HEK293 (cell line): ENCODE measurements around the gene CELSR1.

Source experiments
- CTCF ChIA-PET: fragments of 350-600 bp; formaldehyde crosslinking; extraction: SDS; loops from one replicate; lab custom pipeline; 2021; ENCODE audit warnings: antibody characterized with exemption; lab: Yijun Ruan, JAX
- POLR2A ChIA-PET: fragments of 300-600 bp; formaldehyde crosslinking; extraction: SDS; loops from one replicate; lab custom pipeline; 2020; ENCODE audit warnings: antibody characterized with exemption, inconsistent platforms; lab: Yijun Ruan, JAX
- H3K27ac ChIP-seq: fragments of 200-500 bp; sonication (Bioruptor generic); 2 replicates; pipeline ENCODE4 v1.5.1; 2014; ENCODE audit warnings: low read depth, low read length, control low read depth, inconsistent platforms; ENCODE audit errors: extremely low read depth
- H3K36me3 ChIP-seq, 2 experiments: fragments of 200-500 bp in 1 of 2; sonication (Bioruptor generic) in 1 of 2; 1 replicate in 1 of 2; 2 replicates in 1 of 2; pipeline ENCODE4 v1.5.1; 2014 to 2017; ENCODE audit warnings: inconsistent platforms in 2 of 2, low read length in 2 of 2; ENCODE audit not compliant: control insufficient read depth in 2 of 2, insufficient read depth in 1 of 2
- H3K4me1 ChIP-seq: fragments of 200-500 bp; sonication (Bioruptor generic); 2 replicates; pipeline ENCODE4 v1.5.1; 2014; ENCODE audit warnings: mild to moderate bottlenecking, low read length, inconsistent platforms; ENCODE audit not compliant: control insufficient read depth, insufficient read depth
- H3K4me3 ChIP-seq: 2 replicates; pipeline ENCODE4 v1.5.1; 2011; ENCODE audit warnings: low read depth, mild to moderate bottlenecking, control low read depth, low read length, moderate library complexity
- H3K9me3 ChIP-seq: fragments of 200-500 bp; sonication (Bioruptor generic); 2 replicates; pipeline ENCODE4 v1.5.1; 2014; ENCODE audit warnings: low read depth, low read length, inconsistent platforms; ENCODE audit not compliant: control insufficient read depth, insufficient read depth
- EGR2 ChIP-seq: fragments of 450-650 bp; formaldehyde crosslinking; IDR thresholded peaks from 2 replicates; pipeline ENCODE4 v1.5.1; 2016; ENCODE audit warnings: low read depth, missing biosample characterization, missing genetic modification characterization
- KLF10 ChIP-seq: fragments of 450-650 bp; IDR thresholded peaks from 2 replicates; pipeline ENCODE4 v1.5.1; 2018; ENCODE audit warnings: missing biosample characterization, mild to moderate bottlenecking, missing genetic modification characterization
- KLF9 ChIP-seq: fragments of 450-650 bp; formaldehyde crosslinking; IDR thresholded peaks from 2 replicates; pipeline ENCODE4 v1.5.1; 2016; ENCODE audit warnings: missing biosample characterization, missing genetic modification characterization, low read depth
- OVOL3 ChIP-seq: fragments of 450-650 bp; formaldehyde crosslinking; IDR thresholded peaks from 2 replicates; pipeline ENCODE4 v1.5.1; 2016; ENCODE audit warnings: missing biosample characterization, missing genetic modification characterization
- PRDM4 ChIP-seq: fragments of 450-650 bp; formaldehyde crosslinking; IDR thresholded peaks from 2 replicates; pipeline ENCODE4 v1.5.1; 2017; ENCODE audit warnings: missing biosample characterization, missing genetic modification characterization
- SP2 ChIP-seq: fragments of 450-650 bp; formaldehyde crosslinking; IDR thresholded peaks from 2 replicates; pipeline ENCODE4 v1.5.1; 2016; ENCODE audit warnings: missing biosample characterization, missing genetic modification characterization
- TSHZ1 ChIP-seq: fragments of 450-650 bp; formaldehyde crosslinking; IDR thresholded peaks from 2 replicates; pipeline ENCODE4 v1.5.1; 2016; ENCODE audit warnings: missing biosample characterization, missing genetic modification characterization, borderline replicate concordance
- ZBTB1 ChIP-seq: fragments of 450-650 bp; formaldehyde crosslinking; IDR thresholded peaks from 2 replicates; pipeline ENCODE4 v1.5.1; 2016; ENCODE audit warnings: missing biosample characterization, missing genetic modification characterization
- ZBTB17 ChIP-seq: fragments of 450-650 bp; formaldehyde crosslinking; IDR thresholded peaks from 2 replicates; pipeline ENCODE4 v1.5.1; 2016; ENCODE audit warnings: missing biosample characterization, missing genetic modification characterization
- ZBTB20 ChIP-seq: fragments of 450-650 bp; formaldehyde crosslinking; IDR thresholded peaks from 2 replicates; pipeline ENCODE4 v1.5.1; 2016; ENCODE audit warnings: missing biosample characterization, missing genetic modification characterization
- ZBTB7A ChIP-seq: fragments of 450-650 bp; formaldehyde crosslinking; IDR thresholded peaks from 2 replicates; pipeline ENCODE4 v1.5.1; 2016; ENCODE audit warnings: low read depth, missing biosample characterization, missing genetic modification characterization
- ZFP41 ChIP-seq: fragments of 450-650 bp; formaldehyde crosslinking; IDR thresholded peaks from 2 replicates; pipeline ENCODE4 v1.5.1; 2016; ENCODE audit warnings: missing biosample characterization, missing genetic modification characterization, borderline replicate concordance
- ZNF138 ChIP-seq: fragments of 450-650 bp; formaldehyde crosslinking; IDR thresholded peaks from 2 replicates; pipeline ENCODE4 v1.5.1; 2016; ENCODE audit warnings: missing biosample characterization, missing genetic modification characterization, borderline replicate concordance
- ZNF157 ChIP-seq: fragments of 450-650 bp; formaldehyde crosslinking; IDR thresholded peaks from 2 replicates; pipeline ENCODE4 v1.5.1; 2016; ENCODE audit warnings: missing biosample characterization, missing genetic modification characterization
- ZNF221 ChIP-seq: fragments of 450-650 bp; formaldehyde crosslinking; IDR thresholded peaks from 2 replicates; pipeline ENCODE4 v1.5.1; 2017; ENCODE audit warnings: missing biosample characterization, missing genetic modification characterization, borderline replicate concordance
- ZNF350 ChIP-seq: fragments of 450-650 bp; formaldehyde crosslinking; IDR thresholded peaks from 2 replicates; pipeline ENCODE4 v1.5.0; 2017; ENCODE audit warnings: missing biosample characterization, mild to moderate bottlenecking, missing genetic modification characterization
- ZNF510 ChIP-seq: fragments of 450-650 bp; formaldehyde crosslinking; IDR thresholded peaks from 2 replicates; pipeline ENCODE4 v1.5.1; 2018; ENCODE audit warnings: mild to moderate bottlenecking, missing genetic modification characterization, missing biosample characterization; ENCODE audit not compliant: insufficient replicate concordance
- ZNF514 ChIP-seq: fragments of 450-650 bp; formaldehyde crosslinking; IDR thresholded peaks from 2 replicates; pipeline ENCODE4 v1.5.1; 2016; ENCODE audit warnings: missing biosample characterization, missing genetic modification characterization
- ZNF529 ChIP-seq: fragments of 450-650 bp; formaldehyde crosslinking; IDR thresholded peaks from 2 replicates; pipeline ENCODE4 v1.5.1; 2017; ENCODE audit warnings: missing genetic modification characterization, missing biosample characterization; ENCODE audit not compliant: insufficient replicate concordance
- ZNF621 ChIP-seq: fragments of 450-650 bp; formaldehyde crosslinking; IDR thresholded peaks from 2 replicates; pipeline ENCODE4 v1.5.1; 2017; ENCODE audit warnings: missing biosample characterization, missing genetic modification characterization
- ZNF626 ChIP-seq: fragments of 450-650 bp; sonication (Bioruptor Pico); formaldehyde crosslinking; IDR thresholded peaks from 2 replicates; pipeline ENCODE4 v1.5.1; 2018; ENCODE audit warnings: missing biosample characterization, missing genetic modification characterization, inconsistent platforms
- ZNF76 ChIP-seq: fragments of 450-650 bp; formaldehyde crosslinking; IDR thresholded peaks from 2 replicates; pipeline ENCODE4; 2016; ENCODE audit warnings: low read depth, missing biosample characterization, missing genetic modification characterization, borderline replicate concordance
- ZNF768 ChIP-seq: fragments of 450-650 bp; formaldehyde crosslinking; IDR thresholded peaks from 2 replicates; pipeline ENCODE4 v1.5.1; 2018; ENCODE audit warnings: missing biosample characterization, mild to moderate bottlenecking, missing genetic modification characterization
- ZNF791 ChIP-seq: fragments of 450-650 bp; formaldehyde crosslinking; IDR thresholded peaks from 2 replicates; pipeline ENCODE4 v1.5.1; 2016; ENCODE audit warnings: missing biosample characterization, missing genetic modification characterization

The CELSR1 gene

GRCh38 chr22:46356496-46357480, 180.6 kb downstream of the CELSR1 start (continued):
- TF ChIP-seq ZNF529 (tag by site-specific recombination) (no peak), ZNF768 (tag by site-specific recombination) (no peak), TSHZ1 (tag by site-specific recombination) (no peak), ZBTB17 (no peak), ZNF138 (tag by site-specific recombination) (no peak), ZNF626 (tag by site-specific recombination) (no peak), ZFP41 (tag by site-specific recombination) (no peak), ZNF157 (tag by site-specific recombination) (no peak), KLF10 (tag by site-specific recombination) (no peak), ZBTB20 (no peak), EGR2 (tag by site-specific recombination) (no peak), KLF9 (no peak), SP2 (tag by site-specific recombination) (no peak)

- Histone ChIP-seq H3K27ac (no peak overlapping the region), H3K36me3 (peaks cover 0 to 99% of the 10 kb centered on the region in 2 experiments; a peak in 2 of 3 replicates), H3K4me1 (peaks cover 6% of the 10 kb centered on the region; the same call in 1 of the 2 replicates), H3K4me3 (no peak overlapping the region), H3K9me3 (no peaks in the 10 kb centered on the region)
- POLR2A ChIA-PET = interaction anchor here (0.8 kb wide), 1 partner anchor 20 kb away, joined by 4 read pairs; the partner anchor contains the start of gene TRMU
- CTCF ChIA-PET = interaction anchor here (1.0 to 3.2 kb wide), 7 partner anchors 12 to 190 kb away, joined by 3 to 36 read pairs (median 4); no protein-coding TSS in a partner anchor
- TF ChIP-seq ZNF621 (tag by site-specific recombination) = no peak
- no peak for TF ChIP-seq ZBTB1 (tag by site-specific recombination)
- no peak for TF ChIP-seq PRDM4 (tag by site-specific recombination)
- no peak for TF ChIP-seq ZNF791 (tag by site-specific recombination)
- TF ChIP-seq ZNF221 (tag by site-specific recombination) = no peak
- no peak for TF ChIP-seq ZNF514
- no peak for TF ChIP-seq ZNF350 (tag by site-specific recombination)
- no peak for TF ChIP-seq TSHZ1 (tag by site-specific recombination)
- no peak for TF ChIP-seq ZNF76
- no peak for TF ChIP-seq ZNF510 (tag by site-specific recombination)
- no peak for TF ChIP-seq OVOL3 (tag by site-specific recombination)
- TF ChIP-seq ZBTB7A = no peak
Observed at GRCh38 chr22:46355996-46356471, 181.4 kb downstream of the CELSR1 start.
